Head of caudate nucleus (tissue), 42 donors: ENCODE data around the gene ROCK1.
"Not testable (repeated sequence)": the region's sequence is repeated elsewhere in the genome, so short reads cannot be mapped to it uniquely, and the experiment has no call there.

Experiments used
- DNase-seq, 42 donors: peaks; one replicate each; pipeline versions ENCODE4 v3.0.0 to v3.0.0-alpha.2; 2020 to 2021; ENCODE audit warnings: mixed read lengths in 7 of 42
- intact Hi-C: fragments of 100-400 bp; cut with DNase I; formaldehyde crosslinking; loops from one replicate; pipeline ENCODE4 v1.15.0; 2022

Gene ROCK1

DNA sequence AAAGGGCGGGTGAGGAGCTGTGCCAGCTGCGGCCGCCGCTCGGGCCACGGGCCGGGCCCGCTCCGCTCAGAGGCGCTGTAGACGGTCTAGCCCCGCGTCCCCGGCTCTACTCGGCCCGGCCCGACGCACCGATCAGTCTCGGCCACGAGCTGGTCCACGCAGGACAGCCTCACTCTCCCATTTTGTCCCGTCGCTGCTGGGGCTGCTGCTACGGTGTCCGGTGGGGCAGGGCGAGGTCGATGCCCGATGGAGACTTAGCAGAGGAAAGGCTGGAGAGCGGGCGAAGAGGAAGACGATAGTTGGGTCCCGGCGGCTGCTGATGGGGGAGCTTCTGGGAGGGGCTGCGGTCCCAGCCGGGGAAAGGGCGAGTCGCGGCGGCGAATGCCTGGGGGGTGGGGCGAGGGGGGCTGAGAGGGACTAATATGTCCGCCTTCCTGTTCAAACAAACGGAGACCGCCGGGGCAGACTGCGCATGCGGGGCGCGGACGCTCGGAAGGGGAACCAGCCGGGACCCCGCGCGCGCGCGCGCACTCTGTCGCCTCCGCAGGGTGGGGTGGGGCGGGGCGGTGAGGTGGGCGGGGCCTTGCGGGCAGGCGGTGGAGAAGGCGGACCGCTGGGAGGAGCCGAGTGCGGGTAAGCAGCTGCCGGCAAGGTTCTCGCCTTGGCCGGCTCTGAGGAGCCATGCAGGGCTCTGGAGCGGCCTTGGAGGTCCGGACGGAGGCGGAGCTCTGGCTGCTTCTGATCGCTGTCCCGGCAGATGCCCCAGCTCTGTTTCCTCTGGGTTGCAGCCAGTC lies at the start of gene ROCK1:
Gene ROCK1, minus strand, starts transcription at position 468 of the 794 bp plus-strand sequence. CDS start 903 bp downstream, outside the sequence.
- intact Hi-C loops = no loop called here

DNA sequence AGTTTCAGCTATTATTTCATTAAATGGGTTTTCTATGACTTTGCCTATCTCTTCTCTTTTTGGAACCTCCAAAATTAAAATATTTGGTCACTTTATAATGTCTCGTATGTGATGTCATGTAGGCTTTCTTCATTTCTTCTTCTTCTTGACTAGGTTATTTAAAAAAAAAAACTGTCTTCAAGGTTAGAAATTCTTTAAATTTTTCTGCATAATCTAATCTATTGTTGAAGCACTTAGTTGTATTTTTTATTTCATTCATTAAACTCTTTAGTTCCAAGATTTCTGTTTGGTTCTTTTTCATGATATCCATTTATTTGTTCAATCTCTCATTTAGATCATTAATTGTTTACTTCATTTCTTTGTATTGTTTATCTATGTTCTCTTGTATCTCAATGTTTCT lies 43.8 kb upstream of the ROCK1 start:
- intact Hi-C loops = no loop called here
- DNase-seq = no peak

More for the DNA sequence above, at the start of gene ROCK1:
- DNase-seq = peak; percentile 89 to 99 (median 96)

DNA sequence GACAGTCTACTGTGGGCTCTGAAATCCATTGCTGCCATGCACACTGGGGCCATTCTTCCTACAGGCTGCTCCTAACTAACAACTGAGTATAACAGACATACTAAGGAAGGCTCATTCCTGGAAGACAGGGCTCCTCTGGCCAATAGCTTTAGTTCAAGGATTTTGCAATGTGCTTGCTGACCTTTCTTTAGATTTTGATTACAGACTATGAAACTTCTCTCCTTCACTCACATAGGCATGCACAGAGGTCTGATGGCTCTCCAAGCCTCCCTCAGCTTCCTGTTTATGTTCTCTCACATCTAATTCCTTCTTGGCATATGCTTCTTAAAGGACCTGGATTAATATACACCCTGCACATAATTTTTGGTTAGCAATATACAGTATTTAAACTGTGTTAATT lies 34.4 kb upstream of the ROCK1 start:
- intact Hi-C loops = no loop called here
- DNase-seq = no peak

- intact Hi-C loops = no loop called here
- no peak for DNase-seq
Observed at GRCh38 chr18:21145371-21145770, 33.8 kb upstream of the ROCK1 start.

GRCh38 chr18:21141668-21142422 lies 30.2 kb upstream of the ROCK1 start:
- no peak for DNase-seq
- intact Hi-C loops = no loop called here

DNA sequence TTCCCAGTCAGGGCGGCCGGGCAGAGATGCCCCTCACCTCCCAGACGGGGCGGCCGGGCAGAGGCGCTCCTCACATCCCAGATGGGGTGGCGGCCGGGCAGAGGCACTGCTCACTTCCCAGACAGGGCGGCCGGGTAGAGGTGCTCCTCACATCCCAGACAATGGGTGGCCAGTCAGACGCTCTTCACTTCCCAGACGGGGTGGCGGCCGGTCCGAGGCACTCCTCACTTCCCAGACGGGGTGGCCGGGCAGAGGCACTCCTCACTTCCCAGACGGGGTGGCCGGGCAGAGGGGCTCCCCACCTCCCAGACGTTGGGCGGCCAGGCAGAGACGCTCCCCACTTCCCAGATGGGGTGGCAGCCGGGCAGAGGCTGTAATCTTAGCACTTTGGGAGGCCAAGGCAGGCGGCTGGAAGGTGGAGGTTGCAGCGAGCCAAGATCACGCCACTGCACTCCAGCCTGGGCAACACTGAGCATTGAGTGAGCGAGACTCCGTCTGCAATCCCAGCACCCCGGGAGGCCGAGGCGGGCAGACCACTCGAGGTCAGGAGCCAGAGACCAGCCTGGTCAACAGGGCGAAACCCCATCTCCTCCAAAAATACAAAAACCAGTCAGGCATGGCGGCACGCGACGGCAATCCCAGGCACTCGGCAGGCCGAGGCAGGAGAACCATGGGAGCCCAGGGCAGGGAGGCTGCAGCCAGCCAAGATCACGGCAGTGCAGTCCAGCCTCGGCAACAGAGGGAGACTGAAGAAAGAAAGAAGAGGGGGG lies 26.3 kb upstream of the ROCK1 start:
- intact Hi-C loops, DNase-seq: not testable (repeated sequence)

- DNase-seq = peak in 5 of 42 donors; percentile 20 to 58 (median 31)
- intact Hi-C loops = no loop called here
Observed at GRCh38 chr18:21134895-21135294, 23.3 kb upstream of the ROCK1 start.

- DNase-seq = no peak
- intact Hi-C loops = no loop called here
Observed at GRCh38 chr18:21132398-21132918, 20.8 kb upstream of the ROCK1 start.

- no peak for DNase-seq
- intact Hi-C loops = no loop called here
Observed at GRCh38 chr18:21131698-21132227, 20.1 kb upstream of the ROCK1 start.

GRCh38 chr18:21129566-21130216 lies 18.1 kb upstream of the ROCK1 start:
- DNase-seq = no peak
- intact Hi-C loops = no loop called here

DNA sequence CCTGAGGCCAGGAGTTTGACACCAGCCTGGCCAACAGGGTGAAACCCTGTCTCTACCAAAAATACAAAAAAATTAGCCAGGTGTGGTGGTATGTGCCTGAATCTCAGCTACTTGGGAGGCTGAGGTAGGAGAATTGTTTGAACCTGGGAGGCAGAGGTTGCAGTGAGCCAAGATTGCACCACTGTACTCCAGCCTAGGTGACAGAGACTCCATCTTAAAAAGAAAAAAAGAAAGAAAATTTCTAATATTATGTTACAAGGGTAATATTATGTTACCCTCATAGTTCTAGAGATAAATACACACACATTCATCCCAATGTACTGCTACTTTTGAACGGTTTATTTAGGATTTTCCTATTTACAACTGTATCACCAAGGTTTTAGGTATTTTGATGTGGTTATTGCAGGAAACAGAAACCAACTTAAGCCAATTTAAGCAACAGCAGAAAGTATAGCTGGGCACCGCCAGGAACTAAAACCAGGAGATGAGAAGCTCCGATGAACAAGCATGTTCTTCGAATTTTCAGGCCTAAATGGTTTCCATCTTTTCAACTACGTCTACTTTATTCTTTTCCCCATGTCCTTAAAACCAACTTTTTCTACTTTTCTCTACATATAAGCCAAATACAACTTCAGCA lies 11.8 kb upstream of the ROCK1 start:
- DNase-seq = no peak
- intact Hi-C loops = no loop called here

GRCh38 chr18:21118806-21119205 lies 7.2 kb upstream of the ROCK1 start:
- intact Hi-C loops = no loop called here
- DNase-seq = no peak

DNA sequence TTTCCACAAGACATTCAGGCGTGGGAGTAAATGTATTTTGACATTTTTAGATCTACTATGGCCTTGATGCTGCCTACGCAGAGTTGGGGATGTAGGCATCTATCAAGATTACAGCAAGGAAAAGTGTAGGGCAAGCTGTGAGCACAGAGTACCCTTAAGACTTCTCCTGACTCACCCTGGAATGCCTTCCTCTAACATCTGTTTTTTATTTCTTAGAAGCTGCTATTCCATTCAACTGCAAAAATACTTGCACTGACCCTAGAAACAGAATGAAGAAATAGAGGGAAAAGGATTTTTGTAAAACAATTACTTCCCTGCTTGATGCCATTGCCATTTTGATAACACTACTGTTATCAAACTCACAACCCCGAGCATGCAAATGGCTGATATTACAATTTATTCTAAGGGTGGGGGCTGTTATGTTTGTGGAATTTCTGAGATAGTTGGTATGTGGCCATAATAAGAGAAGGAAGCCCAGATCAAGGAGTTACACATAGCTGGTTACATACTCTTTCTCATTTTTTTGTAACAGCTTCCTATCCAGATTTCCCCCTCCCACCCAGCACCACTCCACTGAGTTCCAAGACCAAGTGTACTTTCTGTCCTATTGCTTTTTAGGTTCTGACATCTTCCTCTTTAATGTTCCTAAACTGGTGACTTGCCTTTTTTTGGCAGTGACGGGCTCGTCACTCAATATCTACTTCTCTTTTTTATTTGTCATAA lies 6.0 kb upstream of the ROCK1 start:
- peak in 15 of 42 donors; percentile 8 to 72 (median 29) for DNase-seq
- intact Hi-C loops = no loop called here

GRCh38 chr18:21115519-21116411 lies 4.2 kb upstream of the ROCK1 start:
- intact Hi-C loops = no loop called here
- DNase-seq = no peak

DNA sequence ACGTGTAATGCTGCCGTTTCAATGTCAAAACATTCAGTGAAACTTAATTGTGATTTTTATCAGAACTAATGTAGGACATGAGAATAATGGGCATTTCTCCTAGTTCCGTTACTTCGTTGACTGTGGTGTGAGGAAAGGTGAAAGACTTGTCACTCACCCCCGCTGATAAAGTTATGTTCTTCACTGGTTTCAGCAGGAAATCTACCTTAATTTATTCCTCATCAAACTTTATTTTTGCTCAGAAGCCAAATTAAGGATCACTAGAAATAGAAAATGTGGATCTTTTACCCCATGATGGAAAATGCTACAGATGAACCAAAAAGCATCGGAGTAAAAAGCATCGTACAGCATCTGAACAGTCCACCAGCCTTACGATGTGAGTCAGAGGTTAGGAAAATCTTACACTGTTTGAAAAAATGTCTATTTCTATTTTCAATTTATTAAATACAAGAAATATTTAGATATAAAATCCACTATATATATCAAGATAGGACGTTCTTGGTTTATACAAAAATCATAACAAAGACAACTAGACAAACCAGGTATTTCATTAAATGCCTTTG lies 1.0 kb upstream of the ROCK1 start:
- intact Hi-C loops = no loop called here
- no peak for DNase-seq

DNA sequence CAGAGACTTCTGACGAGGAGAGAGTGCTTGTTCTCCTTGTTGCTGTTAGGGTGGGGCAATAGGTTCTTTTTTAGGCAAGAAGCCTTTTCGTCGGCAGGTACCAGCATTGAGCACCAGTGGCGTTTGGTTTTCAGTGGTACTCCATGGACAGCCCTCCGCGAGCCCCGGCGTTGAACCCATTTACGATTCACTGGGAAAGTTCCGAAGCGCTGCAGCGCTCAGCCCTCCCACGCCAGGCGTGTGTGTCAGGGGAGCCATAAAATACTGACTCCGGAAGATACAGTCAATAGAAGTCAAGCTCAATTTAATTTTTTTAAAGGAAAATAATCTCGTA lies 494 bp upstream of the ROCK1 start:
- intact Hi-C loops = no loop called here

More for the DNA sequence above, 494 bp upstream of the ROCK1 start:
- peak in 27 of 42 donors; percentile 39 to 75 (median 58) for DNase-seq
